Retinal pigment epithelial cell (primary cell): ENCODE results near the gene RNGTT.
"Not testable (repeated sequence)": the region's sequence is repeated elsewhere in the genome, so short reads cannot be mapped to it uniquely, and the experiment has no call there.

Experiments
- DNase-seq: peaks from one replicate; pipeline ENCODE4 v3.0.0-alpha.2; 2010; ENCODE audit warnings: low read depth
- H3K4me3 ChIP-seq: 2 replicates; pipeline ENCODE4 v1.5.1; 2011; ENCODE audit warnings: mild to moderate bottlenecking, low read length, control low read depth, moderate library complexity
- CTCF ChIP-seq: conservative IDR thresholded peaks from 2 replicates; pipeline ENCODE4 v1.5.1; 2011; ENCODE audit warnings: low read depth, low read length, control low read depth, inconsistent platforms

Gene RNGTT

GRCh38 chr6:88780714-88781389 is 182.6 kb downstream of the RNGTT start:
- DNase-seq: no peak
- peak; percentile 90 for TF ChIP-seq CTCF
- H3K4me3 ChIP-seq: no peak overlapping the region

GRCh38 chr6:88775866-88776571 is 187.4 kb downstream of the RNGTT start:
- H3K4me3 ChIP-seq: no peak overlapping the region
- DNase-seq: no peak
- TF ChIP-seq CTCF: no peak

DNA sequence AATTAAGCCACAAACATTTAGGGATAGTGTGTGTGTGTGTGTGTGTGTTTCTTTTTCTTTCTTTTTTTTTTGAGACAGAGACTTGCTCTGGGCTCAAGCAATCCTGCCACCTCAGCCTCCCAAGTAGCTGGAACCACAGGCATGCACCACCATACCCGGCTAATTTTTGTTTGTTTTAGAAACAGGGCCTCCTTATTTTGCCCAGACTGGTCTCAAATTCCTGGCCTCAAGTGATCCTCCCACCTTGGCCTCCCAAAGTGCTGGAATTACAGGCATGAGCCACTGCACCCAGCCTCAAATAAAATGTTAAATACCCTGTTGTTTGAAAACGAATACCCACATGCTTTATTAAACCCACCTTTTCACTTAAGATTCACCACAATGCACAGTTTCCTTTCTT is 195.3 kb downstream of the RNGTT start:
- not testable (repeated sequence) for H3K4me3 ChIP-seq, DNase-seq

GRCh38 chr6:88764081-88764480 is 199.3 kb downstream of the RNGTT start:
- no peak for DNase-seq
- H3K4me3 ChIP-seq: no peak overlapping the region
- TF ChIP-seq CTCF: no peak

GRCh38 chr6:88763160-88763559 is 200.3 kb downstream of the RNGTT start:
- no peak overlapping the region for H3K4me3 ChIP-seq
- no peak for DNase-seq
- TF ChIP-seq CTCF: no peak

DNA sequence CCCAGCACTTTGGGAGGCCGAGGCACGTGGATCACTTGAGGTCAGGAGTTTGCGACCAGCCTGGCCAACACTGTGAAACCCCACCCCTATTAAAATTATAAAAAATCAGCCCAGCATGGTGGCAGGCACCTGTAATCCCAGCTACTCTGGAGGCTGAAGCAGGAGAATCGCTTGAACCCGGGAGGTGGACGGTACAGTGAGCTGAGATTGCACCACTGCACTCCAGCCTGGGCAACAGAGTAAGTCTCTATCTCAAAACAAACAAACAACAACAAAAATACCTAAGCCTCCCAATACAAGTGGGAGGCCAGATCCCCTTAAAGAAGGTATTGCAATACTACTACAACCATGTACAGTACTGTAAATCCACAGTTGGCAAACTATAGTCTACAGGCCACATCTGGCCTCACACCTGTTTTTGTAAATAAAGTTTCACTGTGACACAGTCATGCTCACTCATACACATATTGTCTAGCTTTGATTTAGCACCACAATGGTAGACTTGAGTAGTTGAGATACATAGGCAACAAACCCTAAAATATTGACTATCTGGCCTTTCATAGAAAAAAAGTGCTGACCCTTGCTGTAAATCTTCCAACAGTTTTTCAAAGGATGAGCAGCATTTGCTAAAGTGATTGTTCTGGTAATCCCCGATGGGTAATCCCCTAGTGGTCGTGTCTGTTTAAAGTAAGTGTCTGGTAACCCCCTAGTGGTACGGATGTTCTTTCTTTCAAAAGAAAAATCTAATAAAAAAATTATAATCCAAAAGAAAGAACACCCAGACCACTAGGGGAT is 202.0 kb downstream of the RNGTT start:
- TF ChIP-seq CTCF: no peak
- no peak for DNase-seq
- H3K4me3 ChIP-seq: no peak overlapping the region

GRCh38 chr6:88760091-88760490 is 203.3 kb downstream of the RNGTT start:
- no peak for DNase-seq
- no peak overlapping the region for H3K4me3 ChIP-seq
- no peak for TF ChIP-seq CTCF
